Measurements from ENCODE around the gene CATSPERD. TPM values are rescaled to one million over a fixed set of nuclear protein-coding genes. Genes with fewer than 3 reads are reported as not detected.

CATSPERD gene, protein sequence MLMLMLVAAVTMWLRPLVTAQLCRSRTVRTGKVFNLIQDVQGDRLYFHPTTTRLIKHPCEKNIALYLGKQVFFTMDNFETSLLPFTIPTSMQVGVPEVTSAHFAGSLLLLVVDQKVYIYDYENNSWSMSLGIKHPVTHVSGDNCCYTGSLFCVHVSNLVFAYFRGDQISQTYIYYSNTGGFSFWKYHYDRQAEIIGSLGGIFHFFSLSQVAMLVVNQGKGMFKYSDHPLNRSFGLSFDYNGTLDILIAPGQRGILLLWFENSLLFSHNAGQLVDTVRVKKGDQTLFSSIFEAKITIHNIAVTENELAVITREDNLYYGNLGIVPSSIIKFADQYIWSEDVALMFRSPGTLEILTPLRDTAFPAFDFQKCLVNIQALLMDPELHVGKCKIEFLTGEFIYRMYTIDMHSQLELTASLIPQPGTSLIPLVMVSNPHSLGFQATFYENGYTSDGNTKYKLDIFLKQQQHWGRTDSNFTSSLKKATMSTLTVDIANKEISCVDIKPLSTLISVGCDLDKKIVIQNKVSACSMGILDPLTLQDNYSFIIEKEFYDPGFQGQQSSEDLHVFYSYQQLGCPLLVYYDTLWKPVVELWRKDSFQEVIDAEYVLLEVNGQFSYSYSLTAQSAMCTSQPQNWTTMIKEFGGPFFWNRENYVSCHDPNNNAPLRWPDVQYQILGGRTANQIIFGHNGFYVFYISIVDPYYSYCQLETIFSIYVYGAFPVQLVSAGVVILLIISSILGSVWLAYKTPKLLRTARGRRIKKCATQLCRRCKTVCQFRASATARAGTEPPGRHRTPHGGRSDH
- not detected for total RNA-seq

DNA sequence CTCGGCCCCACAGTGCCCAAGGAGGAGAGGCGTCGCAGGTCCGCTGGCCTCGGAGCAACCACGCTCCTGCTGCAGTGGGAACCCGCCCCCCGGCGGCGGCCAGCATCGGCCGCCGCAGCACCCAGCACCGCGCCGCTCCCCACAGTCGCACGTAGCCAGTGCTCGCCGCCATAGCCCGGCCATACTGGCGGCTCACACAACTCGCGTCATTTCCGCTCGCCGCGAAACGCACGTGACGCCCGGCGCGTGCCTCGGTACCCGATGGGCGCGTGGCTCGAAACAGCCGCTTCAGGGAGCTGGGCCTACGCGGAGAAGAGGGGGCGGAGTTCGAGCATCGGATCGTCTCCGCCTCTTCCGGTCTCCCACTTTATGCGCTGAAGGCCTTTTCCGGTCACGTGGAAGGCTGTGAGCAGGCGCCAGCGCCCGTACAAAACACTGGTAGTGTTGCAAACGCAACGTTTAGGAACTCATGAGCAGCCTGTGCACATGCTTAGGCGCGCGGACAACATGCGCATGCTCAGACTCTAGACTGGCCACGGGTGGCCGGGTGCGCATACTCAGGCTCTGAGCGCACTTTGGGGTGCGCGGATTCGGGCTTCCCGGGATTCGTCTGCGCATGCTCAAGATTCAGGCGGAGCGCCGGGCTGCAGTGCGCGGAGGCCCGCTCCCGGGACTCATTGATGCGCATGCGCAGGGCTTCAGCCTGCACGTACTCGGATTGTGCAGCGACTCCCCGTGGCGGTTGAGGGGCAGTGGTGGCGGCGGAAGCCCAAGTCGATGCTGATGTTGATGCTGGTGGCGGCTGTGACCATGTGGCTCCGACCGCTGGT, at the start of gene CATSPERD, which contains the start of gene LONP1:
TSS of gene CATSPERD (plus strand) at position 677 of the 830 bp plus-strand sequence. CDS start at position 778, 101 bp downstream.
TSS of gene LONP1 (minus strand) at position 186 of the 830 bp plus-strand sequence. CDS start at position 172, 14 bp downstream.

DNA sequence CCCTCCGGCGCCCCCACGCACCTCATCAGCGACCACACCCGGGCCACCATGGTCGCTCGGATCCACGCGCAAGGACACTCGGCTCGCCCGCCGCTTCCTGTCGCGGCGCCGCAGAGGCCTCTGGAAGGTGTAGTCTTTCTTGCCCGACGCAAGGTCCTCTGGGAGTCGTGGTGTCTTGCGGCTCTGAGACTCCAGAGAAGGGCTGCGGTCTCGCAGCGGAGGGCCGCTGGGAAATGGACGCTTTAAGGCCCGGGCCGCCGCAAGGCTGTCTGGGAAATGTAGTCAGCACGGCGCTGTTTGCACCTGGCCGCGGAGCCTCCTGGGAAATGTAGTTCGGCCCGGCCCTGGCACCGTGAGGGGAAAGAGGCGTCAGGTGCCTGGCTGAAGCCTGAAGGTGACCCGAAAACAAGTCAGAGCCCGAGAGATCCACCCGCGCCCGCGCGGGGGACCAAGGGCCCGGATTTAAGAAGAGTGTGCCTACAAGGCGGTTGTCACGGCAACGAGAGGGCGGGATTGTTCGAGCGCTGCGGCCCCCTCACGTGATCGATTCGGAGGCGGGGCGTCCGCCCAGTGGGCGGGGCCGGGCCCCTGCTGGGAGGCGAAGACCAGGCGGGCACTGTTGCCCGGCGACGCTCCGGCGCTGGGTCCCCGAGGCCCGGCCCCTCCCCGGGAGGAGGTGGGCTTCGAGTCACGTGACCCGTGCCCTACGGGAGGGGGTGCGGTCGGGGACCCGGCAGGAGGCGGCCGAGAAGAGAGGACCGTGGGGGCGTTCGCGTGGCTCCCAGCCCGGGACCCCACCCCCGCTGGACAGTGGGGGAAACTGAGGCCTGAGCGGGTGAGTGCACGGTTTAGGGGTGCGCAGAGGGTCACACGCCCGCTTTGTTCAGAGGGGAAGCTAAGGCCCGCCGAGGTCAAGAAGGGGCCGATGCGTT, 39.7 kb upstream of the CATSPERD start, which contains the start of the genes HSD11B1L and MICOS13:
TSS of gene HSD11B1L (plus strand) at position 591 of the 932 bp plus-strand sequence. CDS start 3,806 bp downstream, outside the sequence.
TSS of gene MICOS13 (minus strand) at position 80 of the 932 bp plus-strand sequence. CDS start at position 50, 30 bp downstream.

DNA sequence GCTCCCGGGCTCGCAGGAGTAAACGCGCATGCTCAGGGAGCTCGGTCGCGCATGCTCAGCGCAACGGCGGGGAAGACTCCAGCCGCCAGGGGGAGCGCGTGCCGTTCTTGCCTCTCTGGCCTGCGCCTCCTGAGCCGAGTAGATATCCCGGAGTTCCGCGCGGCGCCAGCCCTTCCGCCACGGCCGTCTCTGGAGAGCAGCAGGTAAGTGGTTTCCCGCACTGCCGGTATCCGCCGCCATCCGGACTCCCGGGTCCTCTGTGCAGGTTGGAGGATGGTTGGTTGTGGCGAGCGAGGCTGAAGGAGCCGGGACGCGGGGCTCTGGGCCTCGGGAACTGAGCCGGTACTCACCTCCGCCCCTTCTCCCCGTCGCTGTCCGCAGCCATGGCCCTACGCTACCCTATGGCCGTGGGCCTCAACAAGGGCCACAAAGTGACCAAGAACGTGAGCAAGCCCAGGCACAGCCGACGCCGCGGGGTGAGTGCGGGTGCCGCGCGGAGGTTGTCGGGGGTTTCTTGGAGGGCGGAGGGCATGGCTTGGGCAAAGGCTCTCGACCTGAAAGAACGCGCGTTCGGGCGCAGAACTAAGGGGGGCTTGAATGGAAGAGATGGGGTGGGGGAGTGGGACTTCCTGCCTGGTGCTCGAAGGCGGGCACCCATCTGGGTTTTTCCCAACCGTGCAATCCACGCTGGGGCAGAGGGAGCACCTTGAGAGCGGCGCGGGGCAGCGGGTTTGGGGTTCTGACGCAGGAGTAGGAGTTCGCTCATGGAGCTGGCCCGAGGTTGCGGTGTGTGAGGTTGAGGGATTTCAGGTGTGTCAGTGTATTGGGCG, 30.1 kb upstream of the CATSPERD start, which contains the start of gene RPL36:
TSS of gene RPL36 (plus strand) at position 171 of the 830 bp plus-strand sequence. CDS start at position 384, 213 bp downstream.

DNA sequence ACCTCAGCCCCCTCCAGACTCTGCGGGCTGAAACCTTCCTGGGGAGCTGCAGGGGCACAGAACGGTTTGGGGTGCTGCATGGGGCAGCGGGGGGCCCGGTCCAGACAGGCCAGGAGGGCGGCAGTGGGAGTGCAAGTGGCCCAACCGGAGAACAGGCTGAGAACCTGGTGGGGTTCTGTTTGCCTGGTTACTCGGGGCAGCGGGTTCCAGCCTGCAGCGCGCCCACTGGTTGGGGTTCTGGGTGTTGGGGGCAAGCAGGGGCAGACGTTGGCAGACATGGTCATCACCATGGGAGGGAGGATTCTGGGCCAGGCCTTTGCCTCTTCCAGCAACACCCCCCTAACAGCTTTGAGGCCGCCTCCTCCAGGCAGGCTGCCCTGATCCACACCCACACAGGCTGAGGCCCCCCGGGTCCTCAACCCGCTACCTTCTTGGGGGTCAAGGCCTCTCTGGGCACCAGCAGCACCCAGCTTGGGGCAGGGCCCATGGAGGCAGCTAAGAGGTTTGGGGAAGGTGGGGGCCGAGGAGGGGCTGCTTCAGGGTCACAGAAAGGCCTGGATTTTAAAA, 64.2 kb downstream of the CATSPERD start, which contains the start of gene PRR22:
TSS of gene PRR22 (minus strand) at position 166 of the 567 bp plus-strand sequence. CDS start at position 80, 86 bp downstream.

DNA sequence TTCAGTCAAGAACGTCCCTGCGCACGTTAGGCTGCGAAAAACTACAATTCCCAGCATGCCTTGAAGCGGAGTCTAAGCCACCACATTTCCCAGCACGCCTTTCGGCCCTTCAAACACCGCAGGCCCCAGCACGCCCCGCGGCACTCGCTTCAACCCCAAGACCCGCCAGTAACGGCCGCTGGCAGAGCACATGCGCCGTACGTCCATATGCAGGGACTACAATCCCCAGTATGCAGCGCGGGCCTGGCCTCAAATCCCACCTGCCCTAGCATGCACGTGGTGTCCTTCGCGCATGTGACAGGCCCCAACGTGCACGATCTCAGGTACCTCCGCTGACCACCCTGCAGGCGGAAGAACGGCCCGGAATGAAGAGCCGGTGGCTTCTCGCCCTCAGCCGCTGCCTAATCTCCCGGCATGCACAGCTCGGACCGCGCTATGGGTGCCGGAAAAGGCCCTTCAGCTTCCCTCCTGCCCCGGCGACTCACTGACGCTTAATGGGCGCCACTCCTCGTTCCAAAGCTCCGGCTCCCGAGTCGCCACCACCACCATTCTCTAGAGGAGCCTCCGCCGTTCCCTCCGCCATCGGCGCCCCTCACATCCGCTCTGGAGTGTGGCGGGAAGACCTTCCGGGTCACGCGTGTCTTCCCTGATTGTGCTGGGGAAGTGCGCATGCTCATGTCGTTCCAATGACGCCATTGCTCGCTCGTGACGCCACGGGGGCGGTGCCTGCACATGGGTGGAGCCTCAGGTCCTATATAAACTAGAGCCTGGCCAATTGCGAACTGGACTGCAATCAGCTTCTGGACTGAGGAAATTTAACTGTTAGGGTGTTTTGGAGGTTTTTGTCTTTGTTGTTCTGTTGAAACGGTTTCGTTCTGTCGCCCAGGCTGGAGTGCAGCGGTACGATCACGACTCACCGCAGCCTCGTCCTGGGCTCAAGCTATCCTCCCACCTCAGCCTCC, 70.4 kb downstream of the CATSPERD start, which contains the start of gene DUS3L:
TSS of gene DUS3L (minus strand) at position 605 of the 962 bp plus-strand sequence. CDS start at position 583, 22 bp downstream.

DNA sequence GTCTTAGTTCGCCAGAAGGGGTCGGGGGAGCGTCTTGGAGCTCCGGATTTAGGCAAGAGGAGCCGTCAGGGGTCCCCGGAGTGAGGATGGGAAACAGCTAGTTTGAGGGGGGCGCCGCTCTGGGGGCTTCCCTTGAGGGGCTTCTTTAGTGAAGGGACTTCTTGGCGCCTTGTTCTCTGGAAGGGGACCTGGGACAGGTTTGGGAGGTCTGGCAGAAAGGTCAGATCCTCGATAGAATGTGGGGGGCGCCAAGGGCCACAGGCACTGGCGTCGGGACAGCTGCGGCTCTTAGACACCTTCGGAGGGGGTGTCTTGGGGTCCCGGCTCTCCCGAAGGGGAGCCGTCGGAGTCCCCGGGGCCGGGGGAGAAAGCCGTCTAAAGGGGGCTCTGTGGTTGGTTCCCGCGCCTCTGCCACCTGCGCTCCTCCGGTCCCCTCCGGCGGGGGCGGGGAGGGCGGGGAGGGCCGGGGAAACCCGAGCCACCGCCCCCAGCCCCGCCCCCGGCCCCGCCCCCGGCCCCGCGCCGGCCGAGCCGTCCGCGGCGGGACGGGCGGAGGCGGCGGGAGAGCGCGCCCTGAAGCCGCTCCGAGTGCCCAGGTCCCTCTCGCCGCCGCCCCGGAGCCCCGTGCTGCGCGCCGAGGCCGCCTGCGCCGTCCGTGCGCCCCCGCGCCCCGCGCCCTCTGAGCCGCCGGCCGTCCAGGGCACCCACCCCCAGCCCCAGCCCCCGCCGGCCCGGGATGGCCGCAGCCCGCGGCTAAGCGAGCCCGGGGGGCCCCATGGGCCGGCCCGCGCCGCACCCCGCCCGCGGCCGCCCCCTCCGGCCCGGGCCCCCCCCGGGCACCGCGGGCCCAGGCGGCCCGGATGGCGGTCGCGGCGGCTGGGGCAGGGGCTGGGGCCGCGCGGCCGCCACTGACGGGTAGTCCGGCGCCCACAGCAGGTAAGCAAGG, 84.4 kb downstream of the CATSPERD start, which contains the start of gene NRTN:
TSS of gene NRTN (plus strand) at position 552 of the 946 bp plus-strand sequence. CDS start 19,099 bp downstream, outside the sequence.

Other genes starting within 250 kb of the CATSPERD start
- 0.93 TPM for gene TINCR, start 152.7 kb upstream of the CATSPERD start, total RNA-seq
- 80.2 TPM for gene SAFB2, start 97.9 kb upstream of the CATSPERD start, total RNA-seq
- 118 TPM for gene SAFB, start 97.6 kb upstream of the CATSPERD start, total RNA-seq
- gene MICOS13, start 40.1 kb upstream of the CATSPERD start, total RNA-seq, result 90.4 TPM
- gene HSD11B1L, start 39.6 kb upstream of the CATSPERD start, total RNA-seq, result 12.6 TPM
- 754 TPM for gene RPL36, start 30.3 kb upstream of the CATSPERD start, total RNA-seq
- 83.1 TPM for gene LONP1, start 491 bp upstream of the CATSPERD start, total RNA-seq
- gene PRR22, start 64.1 kb downstream of the CATSPERD start, total RNA-seq, result 1.1 TPM
- 31.2 TPM for gene DUS3L, start 70.5 kb downstream of the CATSPERD start, total RNA-seq
- gene NRTN, start 84.4 kb downstream of the CATSPERD start, total RNA-seq, result 2.9 TPM
- gene FUT6, start 119.1 kb downstream of the CATSPERD start, total RNA-seq, result 19.0 TPM
- 0.41 TPM for gene FUT3, start 130.8 kb downstream of the CATSPERD start, total RNA-seq
- gene FUT5, start 149.9 kb downstream of the CATSPERD start, total RNA-seq, result not detected
- 134 TPM for gene NDUFA11, start 183.2 kb downstream of the CATSPERD start, total RNA-seq
- 13.4 TPM for gene VMAC, start 184.2 kb downstream of the CATSPERD start, total RNA-seq
- gene CAPS, start 193.6 kb downstream of the CATSPERD start, total RNA-seq, result 59.2 TPM